GM18867 (cell line): ENCODE data around the gene PPP6R1.

Experiments
- ATAC-seq: cut with Tn5 transposase; IDR thresholded peaks from one replicate; pipeline ENCODE4 v1.9.1; 2021; ENCODE audit warnings: mild to moderate bottlenecking, moderate library complexity; ENCODE audit not compliant: unreplicated experiment

PPP6R1 gene, protein sequence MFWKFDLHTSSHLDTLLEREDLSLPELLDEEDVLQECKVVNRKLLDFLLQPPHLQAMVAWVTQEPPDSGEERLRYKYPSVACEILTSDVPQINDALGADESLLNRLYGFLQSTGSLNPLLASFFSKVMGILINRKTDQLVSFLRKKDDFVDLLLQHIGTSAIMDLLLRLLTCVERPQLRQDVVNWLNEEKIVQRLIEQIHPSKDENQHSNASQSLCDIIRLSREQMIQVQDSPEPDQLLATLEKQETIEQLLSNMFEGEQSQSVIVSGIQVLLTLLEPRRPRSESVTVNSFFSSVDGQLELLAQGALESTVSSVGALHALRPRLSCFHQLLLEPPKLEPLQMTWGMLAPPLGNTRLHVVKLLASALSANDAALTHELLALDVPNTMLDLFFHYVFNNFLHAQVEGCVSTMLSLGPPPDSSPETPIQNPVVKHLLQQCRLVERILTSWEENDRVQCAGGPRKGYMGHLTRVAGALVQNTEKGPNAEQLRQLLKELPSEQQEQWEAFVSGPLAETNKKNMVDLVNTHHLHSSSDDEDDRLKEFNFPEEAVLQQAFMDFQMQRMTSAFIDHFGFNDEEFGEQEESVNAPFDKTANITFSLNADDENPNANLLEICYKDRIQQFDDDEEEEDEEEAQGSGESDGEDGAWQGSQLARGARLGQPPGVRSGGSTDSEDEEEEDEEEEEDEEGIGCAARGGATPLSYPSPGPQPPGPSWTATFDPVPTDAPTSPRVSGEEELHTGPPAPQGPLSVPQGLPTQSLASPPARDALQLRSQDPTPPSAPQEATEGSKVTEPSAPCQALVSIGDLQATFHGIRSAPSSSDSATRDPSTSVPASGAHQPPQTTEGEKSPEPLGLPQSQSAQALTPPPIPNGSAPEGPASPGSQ

DNA sequence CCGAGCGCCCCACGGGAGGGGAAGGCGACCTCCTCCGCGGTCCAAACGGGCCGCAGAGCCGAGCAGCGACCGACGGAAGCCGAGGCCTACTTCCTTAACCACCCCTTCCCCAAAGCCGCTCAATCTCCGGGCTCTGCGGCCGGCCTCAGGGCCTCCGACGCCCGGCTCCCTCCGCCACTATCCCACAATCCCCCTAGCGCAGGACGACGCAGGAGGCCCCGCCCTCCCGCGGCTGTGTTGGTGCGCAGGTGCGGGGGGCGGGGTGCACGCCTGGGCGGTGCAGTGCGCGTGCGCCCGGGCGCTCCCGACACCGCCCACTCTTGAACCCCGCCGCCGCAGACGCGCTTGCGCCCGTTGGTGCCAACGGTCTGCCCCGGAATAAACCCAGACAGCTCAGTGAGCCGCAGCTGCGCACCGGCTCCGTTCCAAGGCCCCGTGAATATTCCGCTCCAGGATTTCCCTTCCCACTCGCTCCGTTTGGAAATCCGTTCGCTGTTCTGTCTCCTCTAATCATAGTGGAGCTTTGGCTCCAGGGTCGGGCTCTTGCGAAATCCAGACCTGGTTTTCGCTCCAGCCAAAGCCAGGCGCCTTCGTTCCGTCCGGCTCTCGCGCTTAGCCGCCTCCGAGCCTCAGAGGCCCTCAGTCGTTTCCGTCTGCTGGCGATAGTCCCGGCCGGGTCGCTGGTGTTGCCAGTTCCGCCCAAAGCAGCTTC is at the start of gene PPP6R1:
TSS of gene PPP6R1 (minus strand) at position 190 of the 712 bp plus-strand sequence. CDS start 11,914 bp downstream, outside the sequence.
- ATAC-seq, result peak; percentile 75

DNA sequence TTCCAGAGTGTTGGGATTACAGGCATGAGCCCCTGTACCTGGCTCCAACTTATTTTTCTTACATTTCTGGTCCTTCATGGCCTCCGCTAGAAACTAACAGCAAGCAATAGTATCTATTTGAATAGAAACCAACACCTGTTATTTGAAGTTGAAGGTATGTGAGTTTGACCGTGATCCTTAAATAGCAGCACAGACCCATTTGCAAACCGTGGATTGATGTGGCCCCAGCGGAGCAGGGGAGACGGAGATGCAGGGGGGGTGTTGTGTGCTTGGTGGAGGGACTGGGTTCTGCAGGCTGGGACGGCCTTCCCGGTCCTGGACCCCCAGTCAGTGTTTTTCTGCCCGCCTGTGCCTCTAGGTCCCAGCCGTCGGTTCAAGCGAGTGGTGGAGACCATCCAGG is 49.5 kb upstream of the PPP6R1 start:
- peak; percentile 48 for ATAC-seq

DNA sequence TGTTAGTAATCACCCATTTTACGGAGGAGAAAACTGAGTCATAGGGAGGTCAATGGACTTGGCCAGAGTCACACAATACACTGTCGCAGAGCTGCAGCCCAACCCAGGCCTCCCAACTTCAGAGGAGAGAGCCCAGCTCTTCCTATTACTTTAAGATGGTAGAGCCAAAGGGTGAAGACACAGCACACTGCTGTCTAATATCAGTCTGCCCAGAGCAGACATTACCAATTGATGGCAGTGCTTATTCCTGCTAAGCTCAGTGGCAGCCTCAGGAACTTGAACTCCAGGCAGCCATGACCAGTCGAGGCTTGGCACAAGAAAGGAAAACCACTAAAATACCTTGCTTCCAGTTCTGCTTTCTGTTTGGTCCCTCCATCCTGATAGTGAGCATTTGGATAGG is 47.9 kb upstream of the PPP6R1 start:
- no peak for ATAC-seq

DNA sequence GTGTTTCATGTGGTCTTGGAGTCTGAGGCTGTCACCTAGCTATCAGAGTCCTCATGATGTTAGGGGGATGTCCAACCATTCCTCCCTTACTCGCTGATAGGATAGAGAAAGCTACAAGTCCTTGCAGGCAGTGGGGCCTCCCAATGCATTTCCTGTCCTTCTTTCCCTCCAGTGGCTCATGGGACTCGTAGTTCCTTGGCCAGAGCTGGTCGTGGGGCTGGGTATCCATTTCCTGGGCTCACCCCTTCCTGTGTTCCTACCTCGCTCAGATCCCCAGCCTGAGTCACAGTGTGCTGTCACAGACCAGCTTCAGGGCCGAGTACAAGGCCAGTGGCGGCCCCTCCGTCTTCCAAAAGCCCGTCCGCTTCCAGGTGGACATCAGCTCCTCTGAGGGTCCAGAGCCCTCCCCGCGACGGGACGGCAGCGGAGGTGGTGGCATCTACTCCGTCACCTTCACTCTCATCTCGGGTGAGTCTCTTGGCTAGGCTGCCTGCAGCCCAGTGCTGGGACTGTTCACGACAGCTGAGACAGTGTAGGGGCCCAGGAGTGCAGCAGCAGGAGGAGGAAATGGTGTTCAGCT is 47.3 kb upstream of the PPP6R1 start:
- no peak for ATAC-seq

DNA sequence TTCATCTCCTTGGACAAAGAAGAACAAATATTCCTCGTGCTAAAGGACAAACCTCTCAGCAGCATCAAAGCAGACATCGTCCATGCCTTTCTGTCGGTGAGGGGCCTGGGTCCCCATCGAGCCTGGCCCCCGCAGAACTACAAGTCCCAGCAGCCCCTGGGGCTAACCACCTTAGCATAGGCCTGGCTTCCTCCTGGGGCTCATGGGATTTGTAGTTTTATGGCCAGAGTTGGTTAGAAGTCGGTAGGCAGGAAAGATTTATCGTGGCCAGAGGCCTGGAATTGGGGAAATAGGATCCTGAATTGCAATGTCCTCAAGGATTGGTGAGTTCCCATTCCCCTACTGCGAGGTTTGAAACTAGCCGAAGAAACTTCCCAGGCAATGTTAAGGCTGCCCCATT is 46.7 kb upstream of the PPP6R1 start:
- ATAC-seq, result no peak

DNA sequence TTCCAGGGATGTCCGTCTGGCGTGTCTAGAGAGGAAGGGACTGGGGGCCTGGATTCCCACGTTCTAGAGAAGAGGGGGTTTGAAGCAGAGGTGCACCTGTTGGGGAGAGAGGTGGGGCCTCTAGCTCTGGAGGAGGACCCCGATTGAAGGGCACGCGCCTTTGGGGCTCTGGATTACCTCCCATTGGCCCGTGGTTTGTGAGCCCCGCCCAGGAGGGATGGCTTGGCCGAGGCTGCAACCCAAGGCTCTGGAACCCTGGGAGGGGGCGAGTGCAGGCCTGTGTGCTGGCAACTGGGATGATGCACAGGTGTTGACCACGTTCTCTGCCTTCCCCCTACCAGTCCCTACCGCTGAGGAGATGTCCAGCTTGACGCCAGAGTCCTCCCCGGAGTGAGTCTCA is 46.2 kb upstream of the PPP6R1 start:
- no peak for ATAC-seq

DNA sequence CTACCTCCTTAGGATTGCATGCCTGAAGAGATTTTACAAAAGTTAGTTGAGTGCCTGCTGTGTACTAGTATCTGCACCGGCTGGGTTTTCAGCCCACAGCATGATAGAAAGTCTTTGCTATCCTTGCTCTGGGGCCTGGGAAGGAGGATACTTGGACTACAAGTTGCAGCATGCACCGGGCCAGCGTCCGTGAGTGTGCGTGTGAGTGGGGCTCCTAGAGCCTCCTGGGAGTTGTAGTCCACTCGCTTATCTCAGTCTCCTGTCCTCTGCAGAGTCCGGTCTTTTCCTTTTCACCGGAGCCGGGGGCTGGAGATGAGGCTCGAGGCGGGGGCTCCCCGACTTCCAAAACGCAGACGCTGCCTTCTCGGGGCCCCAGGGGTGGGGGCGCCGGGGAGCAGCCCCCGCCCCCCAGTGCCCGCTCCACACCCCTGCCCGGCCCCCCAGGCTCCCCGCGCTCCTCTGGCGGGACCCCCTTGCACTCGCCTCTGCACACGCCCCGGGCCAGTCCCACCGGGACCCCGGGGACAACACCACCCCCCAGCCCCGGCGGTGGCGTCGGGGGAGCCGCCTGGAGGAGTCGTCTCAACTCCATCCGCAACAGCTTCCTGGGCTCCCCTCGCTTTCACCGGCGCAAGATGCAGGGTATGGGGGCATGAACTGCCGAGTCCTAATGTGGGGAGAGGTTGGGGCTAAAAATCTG is 45.6 kb upstream of the PPP6R1 start:
- no peak for ATAC-seq

DNA sequence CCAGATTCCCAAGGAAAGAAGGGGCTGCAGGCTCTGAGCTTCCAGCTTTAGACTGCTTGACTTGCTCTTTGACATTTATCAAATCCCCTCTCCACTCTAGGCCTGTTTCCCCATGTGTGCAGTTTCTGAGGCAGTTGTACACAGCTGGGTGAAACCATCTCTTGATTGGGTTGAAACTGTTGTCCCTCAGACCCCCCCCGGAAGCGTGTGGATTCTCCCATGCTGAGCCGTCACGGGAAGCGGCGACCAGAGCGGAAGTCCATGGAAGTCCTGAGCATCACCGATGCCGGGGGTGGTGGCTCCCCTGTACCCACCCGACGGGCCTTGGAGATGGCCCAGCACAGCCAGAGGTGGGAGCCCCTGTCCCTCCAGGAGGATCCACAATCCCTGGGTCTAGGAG is 44.7 kb upstream of the PPP6R1 start:
- ATAC-seq, result no peak

DNA sequence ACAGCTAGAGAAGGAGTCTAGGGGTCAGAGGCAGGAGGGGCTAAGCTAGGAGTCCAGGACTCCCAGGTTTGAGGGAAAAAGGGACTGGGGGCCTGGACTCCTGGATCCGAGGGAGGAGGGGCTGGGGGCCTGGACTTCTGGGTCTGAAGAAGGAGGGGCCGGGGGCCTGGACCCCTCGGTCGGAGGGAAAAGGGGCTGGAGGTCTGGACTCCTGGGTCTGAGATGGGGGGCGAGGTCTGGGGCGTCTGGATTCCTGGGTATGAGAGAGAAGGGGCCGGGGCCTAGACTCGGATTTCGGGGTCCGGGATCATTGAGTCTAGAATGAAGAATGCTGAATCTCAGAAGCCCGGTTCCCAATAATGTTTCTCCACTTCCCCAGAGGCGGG is 43.5 kb upstream of the PPP6R1 start:
- no peak for ATAC-seq

DNA sequence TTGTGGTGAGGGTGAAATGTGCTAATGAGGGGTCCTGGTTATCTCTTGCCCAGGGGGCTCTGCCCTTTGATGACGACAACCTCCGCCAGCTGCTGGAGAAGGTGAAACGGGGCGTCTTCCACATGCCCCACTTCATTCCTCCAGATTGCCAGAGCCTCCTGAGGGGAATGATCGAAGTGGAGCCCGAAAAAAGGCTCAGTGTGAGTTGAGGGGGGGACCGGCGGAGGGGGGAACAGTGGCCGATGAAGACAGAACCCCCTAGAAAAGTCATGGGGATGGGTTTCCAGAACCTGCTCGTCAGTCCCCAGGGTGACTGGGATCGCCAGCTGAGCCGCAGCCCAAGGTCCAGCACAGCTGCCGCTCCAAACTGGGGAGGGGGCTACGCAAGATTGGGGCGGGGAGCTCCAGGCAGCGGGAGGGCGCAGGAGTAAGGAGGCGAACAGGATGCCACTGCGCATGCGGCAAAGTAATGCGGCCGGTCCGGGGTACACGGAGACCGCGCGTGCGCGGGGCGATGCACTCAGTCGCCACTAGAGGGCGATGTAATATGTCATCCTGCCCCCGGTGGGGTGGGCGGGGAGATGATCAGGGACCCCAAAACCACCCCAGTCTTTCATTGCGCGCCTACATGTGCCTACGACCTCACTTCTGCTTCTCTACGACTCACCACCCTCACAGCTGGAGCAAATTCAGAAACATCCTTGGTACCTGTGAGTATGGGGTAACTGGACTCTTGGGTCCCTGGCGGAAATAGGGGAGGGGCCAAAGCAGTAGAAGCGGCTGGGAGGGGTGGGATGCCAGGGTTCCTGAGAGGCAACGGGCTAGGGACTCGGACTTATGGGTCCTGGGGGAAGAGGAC is 42.9 kb upstream of the PPP6R1 start:
- ATAC-seq, result peak; percentile 65

DNA sequence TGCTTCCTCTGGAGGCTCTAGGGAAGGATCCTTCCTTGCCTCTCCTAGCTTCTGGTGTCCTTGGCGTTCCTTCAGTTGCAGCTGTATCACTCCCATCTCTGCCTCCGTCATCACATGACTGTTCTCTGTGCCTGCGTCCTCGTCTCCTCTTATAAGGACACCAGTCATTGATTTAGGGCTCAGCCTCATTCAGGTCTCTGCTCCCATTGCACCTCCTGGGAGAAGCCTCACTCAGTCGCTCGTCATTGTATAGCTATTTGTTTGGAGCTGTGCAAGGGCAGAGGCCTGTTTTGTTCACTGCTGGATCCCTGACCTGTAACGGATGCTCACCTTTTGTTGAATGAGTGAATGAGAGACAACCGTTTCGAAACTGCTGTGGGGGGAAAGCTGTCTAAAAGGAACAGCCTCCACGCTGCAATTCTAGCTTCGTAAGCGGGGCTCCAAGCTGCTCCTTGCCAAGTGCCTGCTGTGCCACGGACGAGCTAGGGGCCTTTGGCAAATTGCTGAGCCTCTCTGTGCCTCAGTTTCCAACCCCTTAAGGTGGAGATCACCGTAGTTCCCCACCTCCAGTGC is 42.2 kb upstream of the PPP6R1 start:
- ATAC-seq, result no peak

DNA sequence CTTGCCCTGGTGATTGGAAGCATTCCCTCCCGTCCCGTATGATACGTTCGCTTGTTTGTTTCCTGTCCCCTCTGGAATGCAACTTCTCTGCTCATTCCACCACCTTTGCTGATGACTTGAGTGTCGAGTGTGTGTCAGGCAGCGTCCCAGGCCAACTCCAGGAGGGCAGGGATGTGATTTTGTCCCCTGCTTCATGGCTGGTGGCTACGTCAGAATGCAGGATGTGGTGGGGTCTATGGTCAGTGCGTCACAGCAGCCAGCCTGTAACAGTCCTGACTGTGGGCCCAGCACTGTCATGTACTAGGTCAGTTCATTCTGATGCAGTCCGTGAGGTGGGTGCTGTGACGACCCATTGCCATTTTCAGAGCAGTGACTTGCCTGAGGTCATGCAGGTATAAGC is 41.2 kb upstream of the PPP6R1 start:
- ATAC-seq, result no peak

DNA sequence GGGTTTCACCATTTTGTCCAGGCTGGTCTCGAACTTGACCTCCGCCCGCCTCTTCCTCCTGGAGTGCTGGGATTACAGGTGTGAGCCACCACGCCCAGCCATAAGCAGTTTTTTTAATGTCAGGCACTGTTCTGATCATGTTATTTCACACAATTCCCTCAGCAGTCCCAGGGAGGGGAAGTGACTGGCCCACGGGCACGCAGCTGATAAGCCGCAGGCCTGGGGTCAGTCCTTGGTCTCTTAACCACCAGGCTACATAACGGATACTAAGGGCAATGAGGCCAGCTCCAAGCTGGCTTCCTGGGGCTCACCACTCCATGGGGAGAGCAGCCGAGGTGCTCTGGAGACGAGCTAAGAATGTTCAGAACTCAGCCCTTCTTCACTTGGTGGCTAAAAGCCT is 38.5 kb upstream of the PPP6R1 start:
- no peak for ATAC-seq

DNA sequence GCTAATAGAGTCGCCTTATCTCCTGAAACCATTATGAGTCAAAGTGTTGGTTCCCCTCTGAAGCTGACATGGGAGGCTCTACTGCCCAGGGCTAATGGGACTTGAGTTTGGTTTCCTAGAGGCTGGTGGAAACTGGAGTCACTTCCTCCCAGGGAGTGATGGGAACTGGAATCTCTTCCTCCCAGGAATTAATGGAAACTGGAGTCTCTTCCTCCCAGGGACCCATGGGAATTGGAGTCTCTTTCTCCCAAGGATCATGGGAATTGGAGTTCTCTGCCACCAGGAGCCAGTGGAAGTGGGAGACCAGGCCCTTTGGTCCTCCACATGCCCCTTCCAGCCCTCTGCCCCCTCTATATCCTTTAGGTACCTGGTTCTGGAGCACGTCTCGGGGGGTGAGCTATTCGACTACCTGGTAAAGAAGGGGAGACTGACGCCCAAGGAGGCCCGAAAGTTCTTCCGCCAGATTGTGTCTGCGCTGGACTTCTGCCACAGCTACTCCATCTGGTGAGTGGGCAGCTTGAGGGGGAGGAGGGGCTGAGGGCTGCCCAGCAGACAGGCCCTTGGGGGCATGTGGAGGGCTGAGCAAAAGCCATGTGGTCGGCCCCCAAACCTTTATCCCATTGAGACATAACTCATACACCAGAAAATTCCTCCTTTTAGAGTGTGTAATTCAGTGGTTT is 30.4 kb upstream of the PPP6R1 start:
- no peak for ATAC-seq

DNA sequence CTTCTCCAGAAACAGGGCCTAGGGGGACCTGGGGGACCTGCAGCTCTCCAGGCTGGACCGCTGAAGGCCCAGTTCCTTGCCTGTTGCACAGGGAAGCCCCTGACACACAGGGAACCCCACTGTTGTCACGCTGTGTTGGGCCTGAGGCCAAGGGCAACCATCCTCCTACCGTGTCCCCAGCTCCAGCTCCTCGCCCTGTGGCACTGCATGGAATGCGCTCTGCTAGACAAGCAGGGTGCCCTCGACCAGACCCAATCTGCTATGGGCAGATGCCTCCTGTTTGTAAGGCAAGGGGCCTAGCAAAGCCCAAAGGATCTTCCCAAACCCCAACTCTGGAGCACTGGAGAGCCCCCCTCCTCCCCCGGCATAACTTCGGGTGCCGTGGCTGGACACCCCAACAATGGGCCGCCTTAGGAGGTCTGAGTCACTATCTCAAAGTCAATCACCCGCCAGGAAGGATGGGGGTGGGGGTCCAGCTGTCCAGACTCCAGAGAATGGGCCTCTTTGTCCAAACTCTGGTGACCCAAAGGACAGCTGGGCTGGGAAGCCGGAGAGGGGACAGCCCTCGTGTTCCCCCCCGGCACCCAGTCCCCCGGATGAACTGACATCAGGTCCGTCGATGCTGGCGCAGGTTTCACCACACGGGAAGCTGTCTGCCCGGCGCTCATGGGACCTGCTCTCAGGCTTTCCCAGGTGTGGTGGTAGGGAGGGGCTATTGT is 28.7 kb upstream of the PPP6R1 start:
- ATAC-seq, result no peak

DNA sequence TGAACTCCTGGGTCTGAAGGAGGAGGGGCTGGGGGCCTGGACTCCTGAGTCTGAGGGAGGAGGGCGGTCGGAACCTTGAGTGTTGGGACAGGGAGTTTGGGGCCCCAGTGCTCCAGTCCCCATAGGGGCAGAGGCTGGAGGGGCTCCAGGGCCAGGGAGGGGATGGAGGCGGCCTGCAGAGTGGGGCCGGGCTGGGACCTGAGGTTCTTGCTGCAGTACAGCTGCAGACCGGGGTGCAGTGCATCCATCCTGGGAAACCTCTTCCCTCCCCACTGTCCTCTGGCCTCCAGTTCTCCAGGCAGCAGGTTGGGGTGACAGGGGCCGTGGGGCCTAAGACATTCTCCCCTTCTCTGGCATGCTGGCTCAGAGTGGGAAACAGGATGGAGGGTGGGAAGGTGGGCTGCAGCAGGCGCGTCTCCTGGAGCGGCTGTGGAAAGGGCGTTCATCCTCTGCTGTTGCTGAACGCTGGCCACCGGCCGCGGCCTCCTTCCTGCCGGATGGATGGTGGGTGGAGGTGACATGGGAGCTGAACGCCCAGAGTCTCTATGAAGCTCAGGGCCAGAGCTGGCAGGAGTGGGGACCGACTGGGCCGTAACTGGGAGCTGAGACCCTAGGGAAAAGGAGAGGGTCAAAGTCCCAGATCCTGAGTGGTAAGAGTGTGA is 26.5 kb upstream of the PPP6R1 start:
- no peak for ATAC-seq

DNA sequence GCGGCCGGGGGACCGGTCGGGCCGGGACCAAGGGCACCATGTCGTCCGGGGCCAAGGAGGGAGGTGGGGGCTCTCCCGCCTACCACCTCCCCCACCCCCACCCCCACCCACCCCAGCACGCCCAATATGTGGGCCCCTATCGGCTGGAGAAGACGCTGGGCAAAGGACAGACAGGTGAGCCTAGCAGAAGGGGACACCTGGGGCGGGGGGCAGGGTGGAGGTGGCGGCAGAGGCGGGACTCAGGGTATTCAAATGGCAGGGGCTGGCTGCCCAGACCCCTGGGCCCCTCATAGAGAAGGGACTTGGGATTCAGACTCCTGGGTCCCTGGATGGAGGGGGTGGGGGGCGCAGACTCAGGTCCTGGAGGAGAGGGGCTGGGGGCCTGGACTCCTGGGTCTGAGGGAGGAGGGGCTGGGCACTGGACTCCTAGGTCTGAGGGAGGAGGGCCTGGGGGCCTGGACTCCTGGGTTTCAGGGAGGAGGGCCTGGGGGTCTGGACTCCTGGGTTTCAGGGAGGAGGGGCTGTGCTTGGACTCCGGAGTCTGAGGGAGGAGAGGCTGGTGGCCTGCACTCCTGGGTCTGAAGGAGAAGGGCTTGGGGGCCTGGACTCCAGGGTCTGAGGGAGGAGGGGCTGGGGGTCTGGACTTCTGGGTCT is 25.7 kb upstream of the PPP6R1 start:
- no peak for ATAC-seq
